NCI-H146 treated with DMSO at 0.1 percent for 48 hours (cell line): ENCODE results near the gene NRROS.

ENCODE experiments used
- DNase-seq: peaks from one replicate; lab custom pipeline; 2025; ENCODE audit not compliant: unreplicated experiment; lab: John Stamatoyannopoulos, UW

Gene NRROS

DNA sequence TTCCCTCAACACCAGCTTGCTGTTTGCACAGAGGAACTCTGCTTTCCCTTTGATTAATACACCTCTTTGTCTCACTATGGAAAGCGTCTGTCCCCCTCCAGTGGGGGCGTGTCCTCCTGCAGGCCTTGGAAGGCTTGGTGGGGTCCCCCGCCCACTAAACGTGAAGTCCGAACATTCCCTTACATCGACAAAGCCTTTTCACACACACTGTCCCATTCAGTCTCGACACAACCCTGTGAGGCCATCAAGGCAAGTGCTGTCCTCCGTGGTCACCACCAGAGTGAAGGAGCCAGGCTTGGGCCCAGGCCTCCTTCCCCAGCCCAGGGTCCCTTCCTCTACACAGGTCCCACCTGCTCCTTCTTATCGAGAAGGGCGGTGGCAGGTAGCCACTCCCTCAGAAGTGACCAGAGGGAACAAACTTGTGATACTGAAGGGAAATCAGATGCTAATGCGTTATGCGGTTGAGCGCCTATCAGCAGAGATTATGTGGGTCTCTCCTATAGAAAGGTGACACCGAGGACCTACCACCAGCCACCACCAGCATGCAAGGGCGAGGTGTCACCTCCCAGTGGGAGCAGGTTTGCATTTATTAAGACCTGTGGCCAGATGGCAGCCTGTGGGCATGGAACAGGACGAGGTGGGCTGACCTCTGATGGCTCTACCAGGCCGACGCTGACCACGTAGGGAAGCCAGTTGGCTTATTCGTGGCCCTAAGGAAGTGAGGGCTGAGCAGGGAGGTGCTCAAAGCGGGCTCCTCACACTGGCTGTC, 6.6 kb downstream of the NRROS start:
- DNase-seq: no peak

DNA sequence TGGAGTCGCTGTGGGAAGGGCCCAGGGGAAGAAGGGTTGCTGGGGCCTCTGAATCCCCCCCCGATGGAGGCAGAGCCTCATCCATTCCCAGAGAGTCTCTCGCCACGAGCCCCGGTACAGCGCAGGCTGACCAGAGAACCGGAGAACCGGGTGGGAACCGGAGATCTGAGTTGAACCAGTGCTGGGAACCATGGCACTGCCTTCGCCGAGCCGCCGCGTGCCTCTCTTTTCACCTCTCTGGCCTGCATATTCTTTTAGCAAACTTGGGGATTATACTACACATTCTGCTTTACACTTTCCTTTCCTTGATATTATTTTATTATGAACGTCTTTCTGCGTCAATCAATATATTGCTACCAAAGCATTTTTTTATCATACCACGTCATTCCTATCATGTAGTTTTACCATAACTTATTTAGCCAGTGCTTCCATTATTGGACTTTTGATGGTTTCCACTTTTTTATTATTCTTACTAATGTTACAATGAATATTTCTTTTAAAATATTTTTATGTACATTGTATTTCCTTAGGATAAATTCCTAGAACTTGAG, 7.2 kb downstream of the NRROS start:
- no peak for DNase-seq

DNA sequence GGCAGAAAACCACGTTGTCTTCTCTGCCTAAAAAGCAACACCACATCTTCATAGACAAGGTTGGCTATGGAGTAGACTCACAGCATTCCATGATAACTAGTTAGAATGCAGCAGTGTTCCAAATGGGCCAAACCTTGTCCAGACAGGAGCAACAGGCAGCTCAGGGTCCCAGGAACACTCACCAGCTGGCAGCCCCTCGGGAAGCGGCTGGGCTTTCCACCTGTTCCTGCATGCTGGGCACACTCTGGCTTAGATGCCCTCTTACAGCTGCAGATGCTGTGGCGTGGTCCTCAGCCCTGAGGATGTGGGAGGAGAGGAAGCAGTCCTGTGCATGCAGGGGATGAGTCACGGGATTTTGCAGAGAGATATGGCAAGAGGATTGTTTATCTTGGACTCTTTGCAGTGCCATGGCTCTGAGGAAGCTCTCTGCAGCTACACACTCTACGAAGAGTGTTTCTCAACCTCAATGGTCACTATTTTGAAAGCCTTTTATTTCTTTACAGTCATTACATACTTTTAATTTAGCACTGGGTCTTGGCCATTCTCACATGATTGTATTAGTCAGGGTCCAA, 11.3 kb downstream of the NRROS start:
- no peak for DNase-seq

DNA sequence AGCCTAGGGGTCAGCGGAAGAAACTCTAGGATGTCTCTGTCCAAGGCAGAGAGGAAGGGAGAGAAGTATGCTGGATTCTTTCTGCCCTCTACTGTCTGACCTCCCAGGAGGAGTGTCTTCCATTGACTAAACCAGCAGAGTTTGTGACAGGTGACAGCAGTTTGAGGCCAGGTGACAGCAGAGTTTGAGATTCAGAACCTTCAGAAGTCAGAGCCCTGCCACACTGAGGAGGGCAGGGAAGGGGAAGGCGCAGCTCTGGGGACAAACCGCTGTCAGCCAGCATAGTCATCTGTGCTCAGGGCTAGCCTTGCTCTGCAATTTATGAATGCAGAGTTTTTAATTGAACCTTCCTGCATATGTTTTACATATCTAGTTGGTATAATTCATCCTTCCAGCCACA, 12.3 kb downstream of the NRROS start:
- no peak for DNase-seq

DNA sequence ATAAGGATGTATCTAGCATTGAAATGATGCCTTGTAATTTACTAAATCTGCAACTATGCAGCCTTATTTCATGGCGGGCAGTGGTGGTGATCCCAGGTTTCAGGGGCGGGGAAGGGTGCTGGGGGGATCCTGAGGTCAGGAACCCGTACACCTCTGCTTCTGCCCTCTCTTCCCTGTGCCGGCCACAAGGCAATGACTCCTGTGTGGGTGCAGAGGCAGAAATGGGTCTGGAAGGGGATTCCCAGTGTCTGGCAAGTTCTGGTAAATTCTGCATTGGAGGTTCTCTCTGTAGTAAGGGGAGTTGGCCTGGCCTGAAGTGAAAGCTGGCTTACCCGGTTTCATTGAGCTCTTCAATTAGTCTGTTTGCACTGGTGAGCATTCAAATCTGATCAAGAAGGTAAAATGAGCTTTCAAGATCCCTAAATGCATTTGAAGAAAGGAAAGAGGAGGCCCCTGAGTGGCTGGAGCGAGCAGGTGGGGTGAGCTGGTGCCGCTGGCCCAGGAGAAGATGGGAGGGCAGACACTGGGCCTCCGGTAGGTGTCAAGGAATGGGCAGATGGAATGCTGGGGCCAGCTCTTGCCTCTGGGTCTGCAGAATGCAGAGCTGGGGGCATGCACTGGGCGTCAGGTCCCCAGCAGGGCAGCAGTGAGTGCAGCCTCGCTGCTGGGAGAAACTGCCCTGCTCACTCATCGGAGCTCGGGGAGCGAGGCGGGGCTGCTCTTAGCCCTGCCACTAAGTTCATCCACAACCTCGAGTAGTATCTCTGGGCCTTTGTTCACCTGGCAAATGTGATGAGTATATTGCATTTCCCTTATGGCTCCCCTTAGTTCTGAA, 13.7 kb downstream of the NRROS start:
- no peak for DNase-seq

DNA sequence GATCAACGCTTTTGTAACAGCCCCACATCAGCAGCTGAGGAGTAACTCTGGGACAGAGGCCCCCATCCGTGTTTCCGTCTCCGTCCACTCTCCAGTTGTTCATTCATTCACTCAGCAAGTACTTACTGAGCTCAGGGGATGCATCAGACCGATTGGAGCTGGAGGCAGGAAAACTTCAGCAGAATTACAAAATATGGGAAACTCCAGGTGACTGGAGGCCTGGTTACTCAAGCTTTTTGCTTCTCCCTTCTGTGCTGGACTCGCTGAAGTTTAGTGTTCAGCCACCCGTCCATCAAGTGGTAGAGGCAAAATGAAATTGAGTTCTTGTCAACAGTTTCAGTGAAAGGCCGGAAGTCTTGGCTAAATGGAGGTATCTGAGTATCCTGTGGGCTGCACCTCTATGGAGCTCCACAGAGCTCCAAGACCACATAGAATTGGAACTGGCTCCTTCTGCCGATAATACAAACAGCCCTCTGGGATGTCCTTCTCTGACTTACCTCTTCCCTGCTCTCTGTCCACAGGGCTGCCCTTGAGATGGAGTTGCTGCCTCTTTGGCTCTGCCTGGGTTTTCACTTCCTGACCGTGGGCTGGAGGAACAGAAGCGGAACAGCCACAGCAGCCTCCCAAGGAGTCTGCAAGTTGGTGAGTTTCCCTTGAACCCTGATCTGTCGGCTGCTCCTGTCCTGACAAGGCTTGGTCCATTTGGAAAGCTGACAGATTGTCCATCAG, 14.7 kb downstream of the NRROS start:
- no peak for DNase-seq

DNA sequence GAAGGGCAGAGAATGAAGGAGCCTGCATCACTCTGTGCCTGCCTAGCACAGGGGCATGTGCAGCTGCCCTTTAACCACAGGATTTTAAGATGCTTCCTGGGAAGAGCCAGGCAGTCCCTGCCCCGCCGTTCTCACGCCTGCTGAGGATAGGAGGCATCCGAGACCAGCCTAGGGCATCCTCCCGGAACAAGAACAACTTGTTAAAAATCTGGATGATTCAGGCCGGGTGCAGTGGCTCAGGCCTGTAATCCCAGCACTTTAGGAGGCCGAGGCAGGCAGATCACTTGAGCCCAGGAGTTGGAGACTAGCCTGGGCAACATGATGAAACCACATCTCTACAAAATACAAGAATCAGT, 15.2 kb downstream of the NRROS start:
- no peak for DNase-seq

DNA sequence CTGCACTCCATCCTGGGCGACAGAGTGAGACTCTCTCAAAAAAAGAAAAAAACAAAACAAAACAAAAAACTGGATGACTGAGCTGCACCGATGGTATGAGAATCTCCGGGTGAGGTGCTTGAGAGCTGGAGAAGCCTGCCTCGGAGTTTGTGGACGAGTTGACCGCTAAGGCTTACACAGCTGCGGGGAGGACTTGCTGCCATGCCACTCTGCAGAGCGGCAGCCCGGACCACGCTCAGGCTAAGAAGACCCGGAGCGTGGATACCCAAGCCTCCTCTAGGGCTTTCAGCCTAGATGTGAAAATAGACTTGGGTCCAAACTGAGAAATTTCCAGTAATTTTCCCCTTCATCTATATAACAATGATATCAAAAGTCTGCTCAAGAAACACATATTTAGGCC, 16.0 kb downstream of the NRROS start:
- DNase-seq: no peak

DNA sequence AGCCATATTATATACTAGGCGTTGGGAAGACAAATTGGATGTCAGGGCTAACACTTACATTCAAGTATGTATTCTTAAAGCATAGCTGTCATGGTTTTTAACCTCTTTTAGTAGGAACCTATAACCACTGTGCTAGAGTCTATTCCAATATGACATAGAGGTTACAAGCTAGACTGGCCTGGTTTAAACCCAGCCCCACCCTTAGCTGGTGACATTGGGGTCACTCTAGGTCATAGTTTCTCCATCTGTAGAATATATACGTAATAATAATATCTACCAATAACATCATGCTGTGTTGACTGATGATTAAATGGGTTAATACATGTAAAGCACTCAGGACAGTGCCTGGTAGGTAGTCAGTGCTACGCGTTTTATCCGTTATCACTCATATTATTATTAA, 16.7 kb downstream of the NRROS start:
- no peak for DNase-seq

DNA sequence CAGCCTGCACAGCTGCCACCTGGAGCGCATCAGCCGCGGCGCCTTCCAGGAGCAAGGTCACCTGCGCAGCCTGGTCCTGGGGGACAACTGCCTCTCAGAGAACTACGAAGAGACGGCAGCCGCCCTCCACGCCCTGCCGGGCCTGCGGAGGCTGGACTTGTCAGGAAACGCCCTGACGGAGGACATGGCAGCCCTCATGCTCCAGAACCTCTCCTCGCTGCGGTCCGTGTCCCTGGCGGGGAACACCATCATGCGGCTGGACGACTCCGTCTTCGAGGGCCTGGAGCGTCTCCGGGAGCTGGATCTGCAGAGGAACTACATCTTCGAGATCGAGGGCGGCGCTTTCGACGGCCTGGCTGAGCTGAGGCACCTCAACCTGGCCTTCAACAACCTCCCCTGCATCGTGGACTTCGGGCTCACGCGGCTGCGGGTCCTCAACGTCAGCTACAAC, 20.4 kb downstream of the NRROS start:
- DNase-seq: no peak

DNA sequence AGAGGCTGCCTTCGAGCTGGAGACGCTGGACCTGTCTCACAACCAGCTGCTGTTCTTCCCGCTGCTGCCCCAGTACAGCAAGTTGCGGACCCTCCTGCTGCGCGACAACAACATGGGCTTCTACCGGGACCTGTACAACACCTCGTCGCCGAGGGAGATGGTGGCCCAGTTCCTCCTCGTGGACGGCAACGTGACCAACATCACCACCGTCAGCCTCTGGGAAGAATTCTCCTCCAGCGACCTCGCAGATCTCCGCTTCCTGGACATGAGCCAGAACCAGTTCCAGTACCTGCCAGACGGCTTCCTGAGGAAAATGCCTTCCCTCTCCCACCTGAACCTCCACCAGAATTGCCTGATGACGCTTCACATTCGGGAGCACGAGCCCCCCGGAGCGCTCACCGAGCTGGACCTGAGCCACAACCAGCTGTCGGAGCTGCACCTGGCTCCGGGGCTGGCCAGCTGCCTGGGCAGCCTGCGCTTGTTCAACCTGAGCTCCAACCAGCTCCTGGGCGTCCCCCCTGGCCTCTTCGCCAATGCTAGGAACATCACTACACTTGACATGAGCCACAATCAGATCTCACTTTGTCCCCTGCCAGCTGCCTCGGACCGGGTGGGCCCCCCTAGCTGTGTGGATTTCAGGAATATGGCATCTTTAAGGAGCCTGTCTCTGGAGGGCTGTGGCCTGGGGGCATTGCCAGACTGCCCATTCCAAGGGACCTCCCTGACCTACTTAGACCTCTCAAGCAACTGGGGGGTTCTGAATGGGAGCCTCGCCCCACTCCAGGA, 21.1 kb downstream of the NRROS start:
- DNase-seq: no peak

DNA sequence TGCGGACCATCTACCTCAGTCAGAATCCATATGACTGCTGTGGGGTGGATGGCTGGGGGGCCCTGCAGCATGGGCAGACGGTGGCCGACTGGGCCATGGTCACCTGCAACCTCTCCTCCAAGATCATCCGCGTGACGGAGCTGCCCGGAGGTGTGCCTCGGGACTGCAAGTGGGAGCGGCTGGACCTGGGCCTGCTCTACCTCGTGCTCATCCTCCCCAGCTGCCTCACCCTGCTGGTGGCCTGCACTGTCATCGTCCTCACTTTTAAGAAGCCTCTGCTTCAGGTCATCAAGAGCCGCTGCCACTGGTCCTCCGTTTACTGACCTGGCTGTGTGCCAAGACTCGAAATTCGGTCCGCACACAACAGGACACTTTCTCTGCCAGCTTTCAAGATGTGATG, 21.9 kb downstream of the NRROS start:
- no peak for DNase-seq

DNA sequence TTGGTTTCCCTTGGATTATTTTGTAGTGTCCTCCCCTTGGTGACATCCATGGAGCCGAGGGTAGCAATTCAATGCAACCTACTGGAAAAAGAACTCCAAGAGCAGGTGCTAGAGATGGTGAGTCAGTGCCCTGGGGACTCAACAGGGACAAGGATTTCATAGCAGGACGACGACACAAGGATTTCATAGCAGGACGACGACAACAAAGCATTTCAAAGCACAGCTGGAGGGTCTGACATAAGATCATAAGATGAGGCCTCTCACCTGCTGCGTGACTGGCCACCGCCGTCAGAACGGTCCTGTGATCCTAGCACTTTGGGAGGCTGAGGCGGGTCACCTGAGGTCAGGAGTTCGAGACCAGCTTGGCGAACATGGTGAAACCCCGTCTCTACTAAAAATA, 22.5 kb downstream of the NRROS start:
- DNase-seq: peak; percentile 66

DNA sequence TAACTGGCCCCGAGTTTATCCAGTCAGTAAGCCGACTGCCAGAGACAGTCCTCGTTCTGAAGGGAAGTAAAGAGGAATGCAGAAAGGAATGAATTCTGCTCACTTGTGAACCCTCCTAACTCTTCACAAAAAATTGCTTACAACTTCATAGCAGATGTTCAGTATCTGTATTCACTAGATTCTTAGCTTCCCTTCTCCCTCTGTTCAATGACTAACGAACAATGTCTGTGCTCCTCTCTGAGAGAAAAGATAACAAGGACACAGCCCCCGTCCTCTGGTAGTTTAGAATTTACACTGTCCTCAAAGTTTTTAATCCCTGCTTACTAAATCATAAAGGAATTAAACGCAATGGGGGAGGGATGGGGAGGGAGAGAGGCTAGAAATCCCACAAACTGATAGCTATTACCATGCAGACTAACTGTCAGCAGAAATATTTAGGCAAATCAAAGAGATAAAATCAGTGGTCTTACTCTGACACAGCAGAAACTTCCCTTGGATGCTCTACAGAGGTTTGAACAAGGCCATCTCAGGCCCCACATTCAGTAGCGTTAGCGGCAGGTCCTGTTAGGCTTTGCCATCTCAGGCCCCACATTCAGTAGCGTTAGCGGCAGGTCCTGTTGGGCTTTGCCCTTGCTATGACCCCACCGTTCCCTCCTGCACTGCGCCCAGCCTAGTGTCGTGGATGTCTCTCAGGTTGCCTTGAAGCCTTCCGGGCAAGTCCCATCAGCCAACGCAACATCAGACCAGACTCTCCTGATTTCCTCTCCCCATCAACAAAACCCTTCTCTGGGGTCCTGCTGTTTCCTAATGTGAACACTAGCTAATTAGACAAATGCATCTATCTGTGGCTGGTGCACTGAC, 23.4 kb downstream of the NRROS start:
- no peak for DNase-seq

DNA sequence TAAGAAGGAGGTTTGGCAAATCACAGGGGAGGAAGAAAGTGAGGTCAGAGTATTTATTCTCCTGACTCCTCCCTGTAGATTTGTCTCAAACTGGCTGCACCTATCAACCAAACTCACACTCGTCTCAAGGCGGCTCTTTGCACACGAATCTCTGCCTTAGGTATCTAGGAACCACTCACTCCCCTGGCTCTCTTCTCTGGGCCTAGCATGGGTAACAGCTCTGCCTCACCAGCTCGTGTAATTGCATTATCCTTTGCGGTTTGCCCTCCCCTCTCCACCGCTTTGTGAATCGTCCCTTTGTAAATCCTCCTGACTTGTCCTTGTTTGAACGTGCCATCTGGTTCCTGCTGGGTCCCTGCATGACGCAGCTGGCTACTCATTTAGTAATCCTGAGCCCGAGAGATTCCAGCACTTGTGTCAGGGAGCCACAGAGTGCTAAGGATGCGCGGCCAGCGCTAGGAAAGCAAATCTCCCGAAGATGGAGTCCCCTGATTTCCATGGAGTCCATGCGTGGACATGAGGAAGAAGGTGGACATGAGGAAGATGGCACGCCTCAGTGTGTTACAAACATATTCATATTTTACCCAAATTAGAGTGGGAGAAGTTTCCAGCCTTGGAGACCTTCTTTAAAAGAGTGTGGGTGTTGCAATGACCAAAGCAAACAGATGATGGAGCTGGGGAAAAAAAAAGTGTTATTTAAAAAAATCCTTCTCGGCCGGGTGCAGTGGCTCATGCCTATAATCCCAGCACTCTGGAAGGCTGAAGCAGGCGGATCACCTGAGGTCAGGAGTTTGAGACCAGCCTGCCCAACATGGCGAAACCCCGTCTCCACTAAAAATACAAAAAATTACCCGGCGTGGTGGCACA, 26.7 kb downstream of the NRROS start:
- peak; percentile 92 for DNase-seq

DNA sequence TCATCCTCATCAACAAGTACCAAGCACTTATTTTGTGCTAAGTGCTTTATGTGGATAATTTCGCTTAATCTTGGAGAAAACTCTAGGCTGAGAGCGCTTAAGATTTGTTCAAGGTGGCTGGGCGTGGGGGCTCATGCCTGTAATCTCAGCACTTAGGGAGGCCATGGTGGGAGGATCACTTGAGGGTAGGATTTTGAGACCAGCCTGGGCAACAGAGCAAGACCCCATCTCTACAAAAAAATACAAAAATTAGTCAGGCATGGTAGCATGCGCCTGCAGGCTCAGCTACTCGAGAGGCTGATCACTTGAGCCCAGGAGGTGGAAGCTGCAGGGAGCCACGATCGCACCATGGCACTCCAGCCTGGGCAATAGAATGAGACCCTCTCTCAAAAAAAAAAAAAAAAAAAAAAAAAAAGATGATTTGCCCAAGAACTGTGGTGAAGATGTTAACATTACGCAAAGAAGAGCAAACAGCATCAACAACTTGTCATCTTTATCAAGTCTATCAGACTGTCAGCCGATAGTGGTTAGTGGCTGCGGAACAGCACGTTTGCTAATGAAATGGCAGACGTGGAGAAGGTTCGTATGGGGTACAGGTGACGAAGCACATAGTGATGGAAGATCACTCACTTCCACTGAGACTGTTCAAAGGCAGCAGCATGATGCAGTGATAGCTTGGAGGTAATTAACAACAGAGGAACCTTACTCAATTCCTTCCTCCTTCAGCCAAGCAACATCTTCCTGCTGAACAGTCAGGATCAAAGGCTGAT, 27.7 kb downstream of the NRROS start:
- DNase-seq: no peak

DNA sequence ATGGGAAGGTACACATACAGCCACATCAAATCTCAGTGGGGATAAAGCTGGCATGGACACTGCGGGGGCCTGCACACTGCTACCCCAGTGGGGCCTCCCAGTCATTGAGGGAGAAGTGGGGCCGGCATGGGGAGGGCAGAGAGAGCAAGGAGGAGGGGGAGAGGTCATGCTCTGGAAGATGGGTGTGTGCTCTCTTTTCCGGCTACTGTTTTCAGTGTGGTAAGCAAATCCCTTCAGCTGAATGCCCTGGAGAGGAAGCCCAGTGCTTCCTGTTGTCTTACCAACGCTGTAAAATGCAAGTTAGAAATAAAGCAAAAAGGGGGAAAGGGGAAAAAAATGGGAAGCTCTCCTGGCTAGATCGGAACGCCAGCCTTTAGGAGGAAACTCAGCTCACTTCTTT, 30.8 kb downstream of the NRROS start:
- DNase-seq: no peak

DNA sequence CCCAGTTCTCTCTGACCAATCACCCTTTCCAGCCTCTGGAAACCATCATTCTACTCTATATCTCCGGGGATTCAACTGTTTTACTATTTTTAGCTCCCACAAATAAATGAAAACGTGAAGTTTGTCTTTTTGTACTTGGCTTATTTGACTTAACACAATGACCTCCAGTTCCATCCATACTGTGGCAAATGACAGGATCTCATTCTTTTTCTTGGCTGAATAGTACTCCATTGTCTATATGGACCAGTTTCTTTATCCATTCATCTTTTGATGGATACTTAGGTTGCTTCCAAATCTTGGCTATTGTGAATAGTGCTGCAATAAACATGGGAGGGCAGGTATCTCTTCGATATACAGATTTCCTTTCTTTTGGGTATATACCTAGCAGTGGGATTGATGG, 34.1 kb downstream of the NRROS start:
- no peak for DNase-seq
